GM19395 (cell line): ENCODE measurements around the gene CDY2B.
"Not testable (repeated sequence)": the region's sequence is repeated elsewhere in the genome, so short reads cannot be mapped to it uniquely, and the experiment has no call there.

Experiments
- ATAC-seq: cut with Tn5 transposase; IDR thresholded peaks from one replicate; pipeline ENCODE4 v1.9.1; 2021; ENCODE audit warnings: mild to moderate bottlenecking, moderate library complexity; ENCODE audit not compliant: unreplicated experiment

Gene CDY2B

GRCh38 chrY:17880120-17880519, at the start of gene CDY2B:
Gene CDY2B (minus strand): TSS chrY:17880220. CDS start chrY:17879892, 328 bp downstream.
- ATAC-seq: not testable (repeated sequence)

- not testable (repeated sequence) for ATAC-seq
These were observed 28.0 kb upstream of the CDY2B start for GRCh38 chrY:17908009-17908408.

GRCh38 chrY:17907351-17907750, 27.3 kb upstream of the CDY2B start:
- ATAC-seq: not testable (repeated sequence)

GRCh38 chrY:17881697-17882096, 1.7 kb upstream of the CDY2B start:
- not testable (repeated sequence) for ATAC-seq

GRCh38 chrY:17876767-17877166, 3.3 kb downstream of the CDY2B start:
- ATAC-seq: not testable (repeated sequence)

- not testable (repeated sequence) for ATAC-seq
These were observed 4.6 kb downstream of the CDY2B start for GRCh38 chrY:17875401-17875800.

GRCh38 chrY:17871194-17871903, 8.7 kb downstream of the CDY2B start:
- not testable (repeated sequence) for ATAC-seq

GRCh38 chrY:17870737-17871136, 9.3 kb downstream of the CDY2B start:
- ATAC-seq: not testable (repeated sequence)

- ATAC-seq: not testable (repeated sequence)
These were observed 12.2 kb downstream of the CDY2B start for GRCh38 chrY:17867850-17868249.

- ATAC-seq: not testable (repeated sequence)
These were observed 19.4 kb downstream of the CDY2B start for GRCh38 chrY:17860634-17861033.

GRCh38 chrY:17856963-17857848, 22.8 kb downstream of the CDY2B start:
- not testable (repeated sequence) for ATAC-seq

- ATAC-seq: not testable (repeated sequence)
These were observed 23.5 kb downstream of the CDY2B start for GRCh38 chrY:17856508-17856907.

- ATAC-seq: not testable (repeated sequence)
These were observed 30.9 kb downstream of the CDY2B start for GRCh38 chrY:17849131-17849530.

- ATAC-seq: not testable (repeated sequence)
These were observed 47.9 kb downstream of the CDY2B start for GRCh38 chrY:17832149-17832548.
